HG03520 (cell line): ENCODE measurements around the gene PLPPR2.
"Not testable (repeated sequence)": the region's sequence is repeated elsewhere in the genome, so short reads cannot be mapped to it uniquely, and the experiment has no call there.

Source experiments
- ATAC-seq: cut with Tn5 transposase; IDR thresholded peaks from one replicate; pipeline ENCODE4 v1.9.1; 2021; ENCODE audit warnings: mild to moderate bottlenecking, moderate library complexity; ENCODE audit not compliant: unreplicated experiment

The PLPPR2 gene

GRCh38 chr19:11355160-11356073, at the start of gene PLPPR2:
PLPPR2 (plus strand) TSS chr19:11355432; CDS start chr19:11357674, 2,242 bp downstream.
- ATAC-seq = no peak

DNA sequence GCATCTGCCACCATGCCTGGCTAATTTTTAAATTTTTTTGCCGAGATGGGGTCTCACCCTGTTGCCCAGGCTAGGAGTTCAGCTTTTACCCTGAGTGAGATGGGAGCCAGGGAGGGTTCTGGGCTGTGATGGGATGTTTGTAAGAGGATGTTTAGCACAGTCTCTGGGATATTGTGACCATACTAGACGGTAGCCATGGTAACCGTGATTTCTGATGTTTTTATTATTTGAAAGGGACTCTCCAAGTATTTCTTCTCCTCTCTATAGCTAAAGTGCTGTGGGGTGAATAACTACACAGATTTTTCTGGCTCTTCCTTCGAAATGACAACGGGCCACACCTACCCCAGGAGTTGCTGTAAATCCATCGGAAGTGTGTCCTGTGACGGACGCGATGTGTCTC, 48.9 kb upstream of the PLPPR2 start:
- no peak for ATAC-seq

GRCh38 chr19:11320278-11320995, 34.8 kb upstream of the PLPPR2 start:
- ATAC-seq = not testable (repeated sequence)

DNA sequence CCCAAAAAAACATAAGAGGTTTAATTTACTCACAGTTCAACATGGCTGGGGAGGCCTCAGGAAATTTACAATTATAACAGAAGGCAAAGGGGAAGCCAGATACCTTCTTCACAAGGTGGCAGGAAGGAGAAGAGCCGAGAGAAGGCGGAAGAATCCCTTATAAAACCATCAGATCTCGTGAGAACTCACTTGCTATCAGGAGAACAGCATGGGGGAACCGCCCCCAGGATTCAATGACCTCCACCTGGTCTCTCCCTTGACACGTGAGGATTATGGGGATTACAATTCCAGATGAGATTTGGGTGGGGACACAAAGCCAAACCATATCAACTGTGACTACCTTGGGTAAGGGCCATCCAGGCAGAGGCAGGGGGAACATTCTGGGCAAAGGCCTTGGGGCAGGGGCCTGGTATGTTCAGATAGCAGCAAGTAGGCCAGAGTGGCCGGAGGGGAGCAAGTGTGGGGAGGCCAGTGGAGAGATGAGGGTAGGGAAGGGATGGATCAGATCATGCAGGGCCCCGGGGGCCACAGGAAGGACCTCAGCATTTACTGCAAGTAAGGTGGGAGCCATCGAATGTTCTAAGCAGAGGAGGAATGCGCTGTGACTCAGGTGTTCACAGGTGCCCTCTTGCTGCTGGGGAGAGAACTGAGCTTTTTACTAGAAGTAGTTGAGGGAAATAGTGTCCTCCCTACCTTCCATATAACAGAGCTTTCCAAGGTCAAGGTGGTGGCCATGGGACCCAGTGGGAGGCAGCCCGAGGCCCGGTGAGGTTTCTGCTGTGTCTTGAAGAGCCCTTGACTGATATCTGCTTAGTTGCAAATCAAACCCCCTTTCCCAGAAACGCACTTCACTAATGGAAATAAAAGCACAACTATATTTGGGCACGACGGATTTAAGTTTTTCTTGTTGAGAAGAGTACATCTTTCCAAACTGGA, 33.8 kb upstream of the PLPPR2 start:
- ATAC-seq = no peak

DNA sequence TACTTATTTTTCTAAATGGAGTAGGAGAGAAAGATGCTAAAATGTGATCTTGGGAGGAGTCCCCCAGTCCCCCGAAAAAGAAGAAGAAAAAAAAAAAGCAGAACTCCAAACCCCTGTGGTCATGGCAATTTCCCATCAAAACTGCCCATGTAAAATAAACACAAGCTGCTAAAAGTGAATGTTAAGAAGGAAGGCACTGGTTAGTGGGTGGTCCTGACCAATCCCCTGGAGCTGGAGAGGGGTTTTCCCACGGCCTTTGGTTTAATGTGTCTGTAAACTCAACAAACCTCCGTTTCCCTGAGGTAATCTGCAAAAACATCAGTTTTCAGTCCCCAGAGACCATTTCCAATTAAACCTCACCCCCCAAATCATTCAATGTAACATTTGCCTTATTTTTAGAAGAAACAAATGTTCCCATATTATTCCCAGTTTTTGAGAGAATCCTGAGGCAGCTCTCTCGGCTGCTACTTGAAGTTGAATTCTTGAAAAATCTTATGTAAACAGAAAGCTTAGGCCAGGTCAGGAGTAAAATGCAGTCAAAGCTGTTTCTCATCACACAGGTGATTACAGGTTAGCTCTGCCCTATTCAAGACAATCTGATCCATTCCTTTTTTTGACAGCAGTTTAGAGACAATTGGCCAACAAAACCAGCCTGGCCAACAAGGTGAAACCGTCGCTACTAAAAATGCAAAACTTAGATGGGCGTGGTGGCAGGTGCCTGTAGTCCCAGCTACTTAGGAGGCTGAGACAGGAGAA, 32.8 kb upstream of the PLPPR2 start:
- no peak for ATAC-seq

GRCh38 chr19:11323601-11324078, 31.6 kb upstream of the PLPPR2 start:
- no peak for ATAC-seq

DNA sequence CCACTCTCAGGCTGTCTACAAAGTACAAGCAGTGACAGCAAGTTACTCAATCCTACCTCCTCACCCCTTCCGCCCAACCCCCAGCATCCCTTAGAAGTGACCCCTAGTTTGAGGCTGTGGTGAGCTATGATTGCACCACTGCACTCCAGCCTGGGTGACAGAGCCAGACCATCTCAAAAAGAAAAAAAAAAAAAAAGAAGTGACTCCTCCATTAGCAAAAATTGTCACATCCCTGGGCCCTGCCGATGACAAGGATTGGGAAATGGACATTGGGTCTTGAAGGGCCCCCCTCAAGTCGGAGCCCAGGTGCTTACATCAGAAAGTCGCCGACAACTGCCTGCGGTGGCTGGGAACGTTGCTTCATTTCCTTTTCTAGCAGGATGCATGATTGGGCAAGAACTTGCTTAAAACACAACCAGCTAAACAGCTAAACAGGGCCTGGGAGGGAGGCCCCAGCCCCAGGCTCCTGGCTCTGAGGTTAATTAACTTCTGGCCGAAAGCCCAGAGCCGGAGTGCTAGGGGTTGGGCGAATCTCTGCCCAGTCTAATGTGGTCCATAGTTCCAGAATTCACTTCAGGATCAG, 31.1 kb upstream of the PLPPR2 start:
- no peak for ATAC-seq

DNA sequence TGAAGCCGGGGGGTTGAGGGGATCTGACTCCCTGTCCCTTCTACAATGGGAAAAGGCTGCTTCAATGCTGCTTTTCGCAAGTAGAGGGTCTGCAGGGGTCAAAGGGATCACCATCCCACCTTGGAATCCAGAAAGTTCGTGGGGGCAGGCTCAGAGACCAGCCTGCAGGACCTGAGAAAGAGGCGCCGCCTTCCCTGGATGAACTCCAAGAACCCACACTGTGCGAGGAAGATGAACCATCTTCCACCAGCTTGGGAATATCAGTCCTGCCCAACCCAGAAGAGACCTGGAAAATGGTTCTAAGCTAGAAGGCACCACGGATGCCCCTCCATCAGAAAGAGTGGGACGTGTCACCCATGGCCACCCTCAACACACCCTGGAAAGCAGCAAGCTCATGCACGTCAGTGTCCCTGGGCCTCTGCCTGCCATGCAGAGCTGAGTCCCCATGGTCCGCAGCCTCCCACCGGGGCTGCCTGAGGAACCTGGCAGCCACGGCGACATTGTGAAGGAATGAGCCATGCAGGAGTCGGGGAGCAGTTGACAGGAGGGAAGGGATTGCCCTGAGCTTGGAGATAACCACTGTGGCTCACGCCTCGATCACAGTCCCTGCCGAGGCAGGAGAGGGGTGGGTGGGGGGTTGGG, 30.4 kb upstream of the PLPPR2 start:
- ATAC-seq = no peak

- no peak for ATAC-seq
Observed at GRCh38 chr19:11325544-11325943, 29.7 kb upstream of the PLPPR2 start.

DNA sequence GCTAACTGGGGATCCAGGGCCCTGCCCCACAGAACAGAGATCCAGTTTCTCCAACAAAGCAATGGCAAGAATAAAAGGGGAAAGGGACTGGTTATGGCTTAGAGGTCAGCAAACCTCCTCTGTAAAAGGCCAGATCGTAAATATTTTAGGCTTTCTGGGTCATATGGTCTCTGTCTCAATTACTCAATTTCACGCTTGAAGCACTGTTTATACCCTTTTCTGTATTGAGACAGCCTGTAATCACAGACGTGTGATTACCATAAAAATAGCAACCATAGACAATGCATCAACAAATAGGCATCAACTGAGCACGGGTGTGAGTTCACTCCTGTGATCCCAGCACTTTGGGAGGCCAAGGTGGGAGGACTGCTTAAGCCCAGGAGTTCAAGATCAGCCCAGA, 25.1 kb upstream of the PLPPR2 start:
- no peak for ATAC-seq

DNA sequence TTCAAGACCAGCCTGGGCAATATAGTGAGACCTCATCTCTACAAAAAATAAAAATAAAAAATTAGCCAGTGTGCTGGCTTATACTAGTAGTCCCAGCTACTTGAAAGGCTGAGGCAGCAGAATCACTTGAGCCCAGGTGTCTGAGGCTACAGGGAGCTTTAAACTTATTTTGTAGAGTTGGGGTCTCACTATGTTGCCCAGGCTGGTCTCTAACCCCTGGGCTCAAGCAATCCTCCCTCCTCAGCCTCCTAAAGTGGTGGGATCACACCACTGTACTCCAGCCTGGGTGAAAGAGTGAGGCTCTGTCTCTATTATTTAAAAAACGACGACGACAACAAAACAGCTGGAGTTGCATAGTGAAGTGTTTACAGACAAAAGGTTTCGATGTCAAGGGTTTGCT, 23.7 kb upstream of the PLPPR2 start:
- no peak for ATAC-seq

GRCh38 chr19:11332822-11333221, 22.4 kb upstream of the PLPPR2 start:
- ATAC-seq = no peak

GRCh38 chr19:11333838-11334237, 21.4 kb upstream of the PLPPR2 start:
- ATAC-seq = not testable (repeated sequence)

DNA sequence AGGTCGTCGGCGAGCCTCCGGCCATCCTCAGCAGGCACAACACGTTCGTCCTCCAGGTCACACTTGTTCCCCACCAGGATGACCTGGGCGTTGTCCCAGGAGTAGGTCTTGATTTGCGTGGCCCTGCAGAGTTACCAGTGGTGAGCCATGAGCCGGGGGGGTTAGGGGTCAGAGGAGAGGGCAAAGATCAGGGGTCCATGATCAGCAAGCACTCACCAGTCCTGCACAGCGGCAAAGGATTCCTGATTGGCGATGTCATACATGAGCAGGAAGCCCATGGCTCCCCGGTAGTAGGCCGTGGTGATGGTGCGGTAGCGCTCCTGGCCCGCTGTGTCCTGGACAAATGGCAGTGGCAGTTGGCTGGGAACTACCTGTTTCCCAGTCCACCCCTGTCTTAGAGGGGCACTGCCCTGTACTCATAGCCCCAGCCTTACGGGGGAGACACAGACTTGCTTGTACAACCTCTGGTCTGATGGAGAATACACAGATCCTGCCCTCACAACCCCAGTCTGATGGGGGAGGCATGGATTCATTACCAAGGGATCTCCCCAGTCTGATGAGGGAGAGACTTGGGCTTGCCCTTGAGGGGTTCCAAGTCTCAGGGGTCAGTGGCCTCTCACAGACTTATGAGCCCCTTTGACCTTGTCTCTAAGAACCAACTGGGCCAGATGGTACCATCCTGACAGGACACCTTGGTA, 19.6 kb upstream of the PLPPR2 start:
- no peak for ATAC-seq

GRCh38 chr19:11337080-11337479, 18.2 kb upstream of the PLPPR2 start:
- ATAC-seq = no peak

- ATAC-seq = no peak
Observed at GRCh38 chr19:11338121-11338520, 17.1 kb upstream of the PLPPR2 start.

GRCh38 chr19:11338569-11339253, 16.5 kb upstream of the PLPPR2 start:
- no peak for ATAC-seq
